OCI-LY1 (cell line): ENCODE data around the gene SLC25A1.

Experiments
- H2AFZ ChIP-seq: fragments of 200-600 bp; sonication (generic), shearing (Covaris generic); 2 replicates; pipeline ENCODE4 v1.6.0; 2014; ENCODE audit warnings: antibody characterized with exemption, mild to moderate bottlenecking, low read length
- H3F3A ChIP-seq: fragments of 200-600 bp; sonication (generic), shearing (Covaris generic); 2 replicates; pipeline ENCODE4 v1.6.0; 2014; ENCODE audit warnings: mild to moderate bottlenecking, antibody characterized with exemption, low read length, moderate library complexity; ENCODE audit not compliant: insufficient read depth
- H3K27ac ChIP-seq: fragments of 200-600 bp; sonication (generic); 2 replicates; pipeline ENCODE4 v1.5.1; 2014; ENCODE audit warnings: low read length, mixed run types, mild to moderate bottlenecking, low read depth; ENCODE audit not compliant: poor library complexity, severe bottlenecking
- H3K27me3 ChIP-seq: fragments of 200-600 bp; sonication (generic); 2 replicates; pipeline ENCODE4 v1.6.0; 2014; ENCODE audit warnings: antibody characterized with exemption, mild to moderate bottlenecking, low read length, moderate library complexity; ENCODE audit not compliant: insufficient read depth
- H3K36me3 ChIP-seq: fragments of 200-600 bp; sonication (generic); 2 replicates; pipeline ENCODE4 v1.6.1; 2014; ENCODE audit warnings: mild to moderate bottlenecking, antibody characterized with exemption, low read length, moderate library complexity, mixed read lengths; ENCODE audit not compliant: insufficient read depth
- H3K4me1 ChIP-seq: fragments of 200-600 bp; sonication (generic); 2 replicates; pipeline ENCODE4 v1.5.1; 2014; ENCODE audit warnings: mild to moderate bottlenecking, low read length, moderate library complexity; ENCODE audit not compliant: insufficient read depth, severe bottlenecking
- H3K4me2 ChIP-seq: fragments of 200-600 bp; sonication (generic), shearing (Covaris generic); 2 replicates; pipeline ENCODE4 v1.6.1; 2014; ENCODE audit warnings: low read length
- H3K4me3 ChIP-seq: fragments of 200-600 bp; sonication (generic); 2 replicates; pipeline ENCODE4 v1.5.1; 2014; ENCODE audit warnings: low read length, low read depth, mild to moderate bottlenecking, mixed read lengths; ENCODE audit not compliant: poor library complexity, severe bottlenecking
- H3K79me2 ChIP-seq: fragments of 200-600 bp; shearing (Covaris generic); 2 replicates; pipeline ENCODE4 v1.6.1; 2016; ENCODE audit warnings: mixed run types, low read length, mixed read lengths; ENCODE audit not compliant: insufficient read depth
- H3K9ac ChIP-seq: fragments of 200-600 bp; sonication (generic), shearing (Covaris generic); 2 replicates; pipeline ENCODE4 v1.6.1; 2014; ENCODE audit warnings: mild to moderate bottlenecking, low read length, mixed read lengths
- H3K9me2 ChIP-seq: fragments of 200-600 bp; sonication (generic), shearing (Covaris generic); 2 replicates; pipeline ENCODE4 v1.6.1; 2014; ENCODE audit warnings: low read depth, mild to moderate bottlenecking, low read length, mixed read lengths
- H3K9me3 ChIP-seq: fragments of 200-600 bp; shearing (Covaris generic); 2 replicates; pipeline ENCODE4 v1.6.1; 2014; ENCODE audit warnings: low read length, mixed read lengths
- H4K20me1 ChIP-seq: fragments of 200-600 bp; sonication (generic), shearing (Covaris generic); 2 replicates; pipeline ENCODE4 v1.6.0; 2016; ENCODE audit warnings: mild to moderate bottlenecking, low read length; ENCODE audit not compliant: insufficient read depth
- EZH2 ChIP-seq: fragments of 200-600 bp; sonication (generic), shearing (Covaris generic); IDR thresholded peaks from 2 replicates; pipeline ENCODE4 v1.8.0; 2017; ENCODE audit warnings: borderline replicate concordance, mixed run types, mild to moderate bottlenecking, antibody characterized with exemption, low read length, moderate library complexity, mixed read lengths
- TF ChIP-seq, protein P1 (sequence below): fragments of 200-600 bp; sonication (generic), shearing (Covaris generic); IDR thresholded peaks from 2 replicates; pipeline ENCODE4 v1.5.1; 2017; ENCODE audit warnings: mild to moderate bottlenecking, antibody characterized with exemption, low read length, moderate library complexity, mixed read lengths

SLC25A1 gene

DNA sequence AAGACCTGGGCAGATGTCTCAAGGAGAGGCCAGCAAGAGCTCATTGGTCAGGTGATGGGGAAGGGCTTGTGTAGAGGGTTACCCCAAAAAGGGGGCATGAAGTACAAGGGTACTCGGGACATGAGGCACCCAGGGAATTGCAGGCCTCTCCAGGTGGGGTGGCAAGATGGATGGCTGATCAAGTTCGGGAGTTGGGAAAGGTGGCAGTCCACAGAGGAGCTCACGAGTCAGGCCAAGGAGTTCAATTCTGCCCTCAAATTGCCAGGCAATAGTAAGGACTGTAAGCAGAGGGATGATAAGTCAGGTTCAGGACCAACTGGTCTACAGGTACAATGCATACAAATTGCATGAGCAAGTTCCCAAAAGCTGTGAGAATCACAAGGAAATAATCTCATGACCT lies 42.3 kb upstream of the SLC25A1 start:
- Histone ChIP-seq H3K36me3 (no peaks in the 10 kb centered on the region), H3K9me2 (no peaks in the 10 kb centered on the region), H3K9ac (no peak overlapping the region), H3K27me3 (no peaks in the 10 kb centered on the region; the same call in 1 of the 2 replicates), H3K4me1 (no peaks in the 10 kb centered on the region), H3K9me3 (no peaks in the 10 kb centered on the region), H3K27ac (no peak overlapping the region), H3K79me2 (no peaks in the 10 kb centered on the region), H3K4me3 (no peak overlapping the region), H4K20me1 (no peaks in the 10 kb centered on the region), H3K4me2 (no peak overlapping the region), H2AFZ (no peak overlapping the region), H3F3A (no peaks in the 10 kb centered on the region)
- TF ChIP-seq, protein P1, sequence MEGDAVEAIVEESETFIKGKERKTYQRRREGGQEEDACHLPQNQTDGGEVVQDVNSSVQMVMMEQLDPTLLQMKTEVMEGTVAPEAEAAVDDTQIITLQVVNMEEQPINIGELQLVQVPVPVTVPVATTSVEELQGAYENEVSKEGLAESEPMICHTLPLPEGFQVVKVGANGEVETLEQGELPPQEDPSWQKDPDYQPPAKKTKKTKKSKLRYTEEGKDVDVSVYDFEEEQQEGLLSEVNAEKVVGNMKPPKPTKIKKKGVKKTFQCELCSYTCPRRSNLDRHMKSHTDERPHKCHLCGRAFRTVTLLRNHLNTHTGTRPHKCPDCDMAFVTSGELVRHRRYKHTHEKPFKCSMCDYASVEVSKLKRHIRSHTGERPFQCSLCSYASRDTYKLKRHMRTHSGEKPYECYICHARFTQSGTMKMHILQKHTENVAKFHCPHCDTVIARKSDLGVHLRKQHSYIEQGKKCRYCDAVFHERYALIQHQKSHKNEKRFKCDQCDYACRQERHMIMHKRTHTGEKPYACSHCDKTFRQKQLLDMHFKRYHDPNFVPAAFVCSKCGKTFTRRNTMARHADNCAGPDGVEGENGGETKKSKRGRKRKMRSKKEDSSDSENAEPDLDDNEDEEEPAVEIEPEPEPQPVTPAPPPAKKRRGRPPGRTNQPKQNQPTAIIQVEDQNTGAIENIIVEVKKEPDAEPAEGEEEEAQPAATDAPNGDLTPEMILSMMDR, result no peak
- no peak for TF ChIP-seq EZH2

DNA sequence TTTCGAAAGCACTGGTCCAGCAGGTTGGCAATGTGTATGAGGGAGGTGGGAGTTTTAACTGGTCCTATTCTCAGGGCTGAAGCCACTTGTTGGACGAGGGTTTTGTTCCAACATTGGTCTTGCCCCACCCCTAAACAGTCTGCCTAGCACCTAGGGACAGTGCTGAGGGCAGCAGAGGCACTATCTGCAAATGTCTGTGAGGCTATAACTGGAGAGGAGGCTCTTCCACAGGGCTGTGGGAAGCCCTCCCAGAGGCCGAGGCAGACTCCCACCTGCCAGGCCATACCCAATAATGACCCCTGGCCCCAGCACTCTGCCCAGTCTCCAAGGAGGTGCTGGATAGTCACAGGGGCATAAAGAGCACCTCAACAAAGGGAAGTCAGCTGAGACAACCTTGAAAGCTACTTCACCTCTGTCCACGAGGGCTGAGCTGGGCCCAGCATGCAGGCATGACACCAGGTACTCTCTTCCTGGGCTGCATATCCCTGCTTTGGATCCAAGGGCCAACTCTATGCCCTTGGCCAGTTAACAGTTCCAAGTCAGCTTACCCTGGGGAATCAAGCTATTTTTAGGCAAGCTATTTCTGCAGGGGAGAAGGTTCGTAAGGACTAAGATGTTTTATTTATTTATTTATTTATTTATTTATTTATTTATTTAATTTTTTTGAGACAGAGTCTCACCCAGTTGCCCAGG lies 40.2 kb upstream of the SLC25A1 start:
- no peaks in the 10 kb centered on the region for H3K4me1 ChIP-seq
- TF ChIP-seq, protein P1, result no peak
- TF ChIP-seq EZH2, result no peak
- no peaks in the 10 kb centered on the region for H3F3A ChIP-seq
- H3K9me3 ChIP-seq, result no peaks in the 10 kb centered on the region
- H3K27me3 ChIP-seq, result no peaks in the 10 kb centered on the region
- no peak overlapping the region for H3K9ac ChIP-seq
- H3K27ac ChIP-seq, result no peak overlapping the region
- H4K20me1 ChIP-seq, result no peaks in the 10 kb centered on the region
- H3K4me2 ChIP-seq, result no peak overlapping the region
- H3K4me3 ChIP-seq, result no peak overlapping the region
- no peak overlapping the region for H2AFZ ChIP-seq
- H3K79me2 ChIP-seq, result no peaks in the 10 kb centered on the region
- no peaks in the 10 kb centered on the region for H3K9me2 ChIP-seq
- H3K36me3 ChIP-seq, result no peaks in the 10 kb centered on the region

DNA sequence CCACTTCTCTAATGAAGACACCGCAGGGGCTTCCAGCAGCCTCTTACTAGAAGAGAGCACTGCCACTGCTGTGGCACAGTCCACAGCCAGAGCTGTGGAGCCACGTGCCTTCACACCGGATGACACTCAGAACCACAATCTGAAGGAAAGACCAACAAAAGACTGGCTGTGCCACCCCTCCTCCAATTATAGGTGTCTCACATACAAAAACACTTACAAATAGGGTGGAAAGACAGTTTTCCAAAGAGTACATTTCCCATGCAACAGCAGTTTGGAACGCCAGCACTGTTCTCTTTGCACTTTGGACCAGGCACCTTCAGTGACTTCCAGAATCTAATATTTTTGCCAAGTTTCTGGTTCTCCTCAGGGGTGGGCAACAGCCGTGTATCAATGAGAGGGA lies 38.0 kb upstream of the SLC25A1 start:
- H3F3A ChIP-seq, result no peaks in the 10 kb centered on the region
- H3K27me3 ChIP-seq, result no peaks in the 10 kb centered on the region
- H3K9ac ChIP-seq, result no peak overlapping the region
- no peak overlapping the region for H2AFZ ChIP-seq
- H3K4me1 ChIP-seq, result no peaks in the 10 kb centered on the region
- no peaks in the 10 kb centered on the region for H3K9me2 ChIP-seq
- H3K4me3 ChIP-seq, result no peak overlapping the region
- no peaks in the 10 kb centered on the region for H3K9me3 ChIP-seq
- H3K27ac ChIP-seq, result no peak overlapping the region
- TF ChIP-seq, protein P1, result no peak
- no peak for TF ChIP-seq EZH2
- H3K4me2 ChIP-seq, result no peak overlapping the region
- no peaks in the 10 kb centered on the region for H3K79me2 ChIP-seq
- no peaks in the 10 kb centered on the region for H3K36me3 ChIP-seq
- no peaks in the 10 kb centered on the region for H4K20me1 ChIP-seq
